Left lung (tissue), 10 donors: ENCODE results near the gene ETV2. TPM values are rescaled to one million over a fixed set of nuclear protein-coding genes. Genes with fewer than 3 reads are reported as not detected.

Source experiments
- ATAC-seq: fragments of 200-7000 bp; cut with Tn5 transposase; one replicate; pipeline ENCODE4 v1.9.1; 2020; ENCODE audit warnings: moderate library complexity
- DNase-seq, 4 donors: peaks; one replicate each; pipeline ENCODE4 v3.0.0-alpha.2; 2013 to 2020
- H3K27ac ChIP-seq, 2 donors: fragments of 200-600 bp; sonication (generic) in 1 of 2; one replicate each; pipeline versions ENCODE4 v1.5.0 to v1.8.0; 2020 to 2021
- H3K27me3 ChIP-seq, 2 donors: fragments of 200-600 bp; sonication (generic) in 1 of 2; one replicate each; pipeline versions ENCODE4 v1.5.0 to v1.8.0; 2020 to 2021
- H3K36me3 ChIP-seq, 2 donors: fragments of 200-600 bp; sonication (generic) in 1 of 2; one replicate each; pipeline versions ENCODE4 v1.5.0 to v1.8.0; 2020 to 2021
- H3K4me1 ChIP-seq, 2 donors: fragments of 200-600 bp; one replicate each; pipeline ENCODE4 v1.8.0; 2021
- H3K4me3 ChIP-seq, 2 donors: fragments of 200-600 bp; sonication (generic) in 1 of 2; one replicate each; pipeline versions ENCODE4 v1.5.0 to v1.8.0; 2020 to 2021; ENCODE audit warnings: mild to moderate bottlenecking in 1 of 2
- H3K9me3 ChIP-seq, 2 donors: fragments of 200-600 bp; sonication (generic) in 1 of 2; one replicate each; pipeline versions ENCODE4 v1.5.0 to v1.8.0; 2020 to 2021
- intact Hi-C, 2 donors: fragments of 100-400 bp; cut with DNase I; formaldehyde crosslinking; loops; one replicate each; pipeline versions ENCODE4 v1.11.2 to v1.14.2; 2022
- polyA plus RNA-seq, 6 donors: library from polyadenylated mRNA; unstranded; fragments of 120-200 nt; gene quantifications; one replicate each; pipeline ENCODE4 v1.2.1, GENCODE V29; 2013; ENCODE audit not compliant: insufficient read length in 6 of 6
- total RNA-seq, 2 donors: library from RNA; stranded (reverse); fragmentation: NEBNext Ultra II Directional; extraction: Animal tissue kit (Norgen Biotek cat#: 25700); gene quantifications; one replicate each; pipeline ENCODE4 v1.2.1, GENCODE V29; 2021
- TF ChIP-seq, protein P1 (sequence below), 2 donors: fragments of 200-600 bp; sonication (generic) in 1 of 2; IDR thresholded peaks; one replicate each; pipeline versions ENCODE4 v1.5.0 to v1.8.0; 2021; ENCODE audit warnings: antibody characterized with exemption in 2 of 2
- donor health status: DM: no; HTN: yes; CAD: no.
- donor health status: DM: no; HTN: no; CAD: no.

Gene ETV2
- total and polyA plus RNA-seq, 8 donors: 0.79 to 3.5 (median 2.1) TPM

DNA sequence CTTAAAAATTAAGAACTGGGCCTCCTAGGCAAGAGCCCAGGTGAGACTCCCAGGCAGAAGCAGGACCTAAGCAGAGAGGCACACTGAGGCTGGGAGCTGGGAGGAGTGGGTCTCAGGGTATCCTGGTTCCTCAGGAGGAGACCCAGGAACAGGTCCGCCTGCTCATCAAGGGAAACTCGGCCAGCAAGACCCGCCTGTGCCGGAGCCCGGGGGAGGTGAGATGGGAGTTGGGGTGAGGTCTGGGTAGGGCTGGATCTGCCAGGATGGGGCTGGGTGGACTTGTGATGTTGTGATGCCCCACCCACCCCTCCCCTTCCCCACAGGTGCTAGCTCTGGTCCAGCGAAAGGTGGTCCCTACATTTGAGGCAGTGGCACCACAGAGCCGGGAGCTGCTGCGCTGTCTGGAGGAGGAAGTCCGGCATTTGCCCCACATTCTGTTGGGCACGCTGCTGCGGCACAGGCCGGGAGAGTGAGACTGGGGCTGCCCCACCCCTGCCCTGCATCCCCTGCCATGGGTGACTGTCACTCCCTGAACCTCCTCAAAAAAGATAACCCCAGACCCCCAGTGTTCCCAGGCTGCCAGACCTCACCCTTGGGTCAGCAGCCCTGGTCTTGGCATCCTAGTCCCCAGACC lies 22.1 kb upstream of the ETV2 start:
- H3K27me3 ChIP-seq: no peaks in the 10 kb centered on the region
- ATAC-seq (no peak), DNase-seq (no peak)
- intact Hi-C loops: no loop called here
- no peak overlapping the region for H3K4me3 ChIP-seq
- H3K27ac ChIP-seq: no peak overlapping the region
- H3K36me3 ChIP-seq: peaks cover 0 to 37% of the 10 kb centered on the region in 2 donors
- no peaks in the 10 kb centered on the region for H3K4me1 ChIP-seq
- H3K9me3 ChIP-seq: no peaks in the 10 kb centered on the region
- TF ChIP-seq, protein P1, sequence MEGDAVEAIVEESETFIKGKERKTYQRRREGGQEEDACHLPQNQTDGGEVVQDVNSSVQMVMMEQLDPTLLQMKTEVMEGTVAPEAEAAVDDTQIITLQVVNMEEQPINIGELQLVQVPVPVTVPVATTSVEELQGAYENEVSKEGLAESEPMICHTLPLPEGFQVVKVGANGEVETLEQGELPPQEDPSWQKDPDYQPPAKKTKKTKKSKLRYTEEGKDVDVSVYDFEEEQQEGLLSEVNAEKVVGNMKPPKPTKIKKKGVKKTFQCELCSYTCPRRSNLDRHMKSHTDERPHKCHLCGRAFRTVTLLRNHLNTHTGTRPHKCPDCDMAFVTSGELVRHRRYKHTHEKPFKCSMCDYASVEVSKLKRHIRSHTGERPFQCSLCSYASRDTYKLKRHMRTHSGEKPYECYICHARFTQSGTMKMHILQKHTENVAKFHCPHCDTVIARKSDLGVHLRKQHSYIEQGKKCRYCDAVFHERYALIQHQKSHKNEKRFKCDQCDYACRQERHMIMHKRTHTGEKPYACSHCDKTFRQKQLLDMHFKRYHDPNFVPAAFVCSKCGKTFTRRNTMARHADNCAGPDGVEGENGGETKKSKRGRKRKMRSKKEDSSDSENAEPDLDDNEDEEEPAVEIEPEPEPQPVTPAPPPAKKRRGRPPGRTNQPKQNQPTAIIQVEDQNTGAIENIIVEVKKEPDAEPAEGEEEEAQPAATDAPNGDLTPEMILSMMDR (IDR thresholded peaks at IDR 0.05): no peak

DNA sequence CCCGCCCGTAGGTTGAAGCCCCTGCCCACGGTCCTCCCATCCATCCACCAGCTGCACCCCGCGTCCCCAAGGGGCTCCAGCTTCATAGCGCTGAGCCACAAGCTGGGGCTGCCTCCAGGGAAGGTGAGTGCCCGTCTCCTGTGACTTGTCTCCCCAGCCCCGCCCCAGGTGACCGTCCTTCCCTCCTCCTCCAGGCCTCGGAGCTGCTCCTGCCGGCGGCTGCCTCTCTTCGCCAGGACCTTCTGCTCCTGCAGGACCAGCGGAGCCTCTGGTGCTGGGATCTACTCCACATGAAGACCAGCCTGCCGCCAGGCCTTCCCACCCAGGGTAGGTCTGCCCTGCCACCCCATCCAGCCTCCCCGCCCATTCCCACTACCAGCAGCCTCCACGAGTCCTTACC lies 21.5 kb upstream of the ETV2 start:
- ATAC-seq: no peak

GRCh38 chr19:35621708-35622107 lies 19.8 kb upstream of the ETV2 start:
- Histone ChIP-seq H3K27ac (no peak overlapping the region), H3K9me3 (no peaks in the 10 kb centered on the region), H3K4me3 (no peak overlapping the region), H3K27me3 (no peaks in the 10 kb centered on the region), H3K36me3 (peaks cover 0 to 25% of the 10 kb centered on the region in 2 donors), H3K4me1 (no peaks in the 10 kb centered on the region)
- intact Hi-C loops: no loop called here
- TF ChIP-seq, protein P1 (IDR thresholded peaks at IDR 0.05): no peak
- DNase-seq (no peak), ATAC-seq (no peak)

More for the DNA sequence above, 21.5 kb upstream of the ETV2 start:
- no peak overlapping the region for H3K4me3 ChIP-seq
- intact Hi-C loops: no loop called here
- DNase-seq: no peak
- H3K4me1 ChIP-seq: no peaks in the 10 kb centered on the region
- no peaks in the 10 kb centered on the region for H3K27me3 ChIP-seq
- H3K9me3 ChIP-seq: no peaks in the 10 kb centered on the region
- peaks cover 0 to 37% of the 10 kb centered on the region in 2 donors for H3K36me3 ChIP-seq
- no peak overlapping the region for H3K27ac ChIP-seq
- TF ChIP-seq, protein P1 (IDR thresholded peaks at IDR 0.05): no peak

DNA sequence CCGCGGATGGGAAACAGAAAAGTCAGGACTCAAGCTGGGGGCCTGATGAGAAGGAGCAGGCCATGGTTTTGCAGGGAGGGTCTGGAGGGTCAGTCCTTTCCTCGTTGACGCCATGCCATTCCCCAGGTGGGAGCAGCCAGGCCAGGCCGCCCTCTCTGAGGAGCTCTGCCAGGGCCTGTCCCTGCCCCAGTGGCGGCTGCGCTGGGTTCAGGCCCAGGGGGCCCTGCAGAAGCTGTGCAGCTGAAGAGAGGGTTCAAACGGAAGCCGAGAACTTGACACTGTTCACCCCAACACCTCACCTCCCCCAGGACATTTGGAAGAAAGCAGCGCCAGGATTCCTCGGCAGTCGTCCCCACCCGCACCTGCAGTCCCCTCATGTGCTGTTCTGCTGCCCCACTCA lies 18.8 kb upstream of the ETV2 start:
- H3K4me3 ChIP-seq: no peak overlapping the region
- no peak for ATAC-seq
- intact Hi-C loops: no loop called here
- H3K9me3 ChIP-seq: no peaks in the 10 kb centered on the region
- TF ChIP-seq, protein P1 (IDR thresholded peaks at IDR 0.05): no peak
- H3K27ac ChIP-seq: no peak overlapping the region
- no peak for DNase-seq
- peaks cover 0 to 14% of the 10 kb centered on the region in 2 donors for H3K36me3 ChIP-seq
- H3K27me3 ChIP-seq: no peaks in the 10 kb centered on the region
- H3K4me1 ChIP-seq: peaks cover 0 to 2% of the 10 kb centered on the region in 2 donors

DNA sequence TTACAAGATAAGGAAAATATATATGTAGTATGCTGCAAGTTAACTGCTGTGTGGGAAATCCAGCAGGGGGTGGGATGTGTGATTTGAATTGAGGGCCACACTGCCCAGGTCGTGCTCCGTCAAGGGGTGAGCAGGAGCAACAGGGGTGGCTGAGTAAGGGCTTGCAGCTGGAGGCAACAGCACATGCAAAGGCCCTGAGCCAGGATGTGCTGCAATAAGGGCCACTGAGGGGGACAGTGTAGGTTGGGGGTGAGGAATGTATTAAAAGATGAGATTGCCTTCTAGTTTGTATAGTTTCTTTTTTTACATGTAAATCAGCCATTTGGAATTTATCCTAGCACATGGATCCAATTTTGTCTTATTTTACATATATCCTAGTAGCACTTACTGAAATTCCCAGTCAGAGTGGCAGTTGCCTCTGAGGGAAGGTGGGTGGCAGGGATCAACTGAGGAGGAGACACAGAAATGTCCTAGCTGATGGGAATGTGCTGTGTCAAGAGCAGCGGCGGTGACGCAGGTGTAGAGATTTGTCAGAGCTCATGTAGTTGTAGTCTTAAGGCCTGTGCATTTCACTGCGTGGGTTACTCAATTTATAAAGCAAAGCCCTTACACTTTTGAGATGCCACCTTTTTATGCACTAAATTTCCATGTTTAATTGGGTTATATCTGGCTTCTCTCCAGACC lies 18.1 kb upstream of the ETV2 start:
- TF ChIP-seq, protein P1 (IDR thresholded peaks at IDR 0.05): no peak
- no peak for ATAC-seq

More for the DNA sequence above, 18.1 kb upstream of the ETV2 start:
- Histone ChIP-seq H3K9me3 (no peaks in the 10 kb centered on the region), H3K4me3 (no peak overlapping the region), H3K4me1 (peaks cover 0 to 7% of the 10 kb centered on the region in 2 donors), H3K36me3 (peaks cover 0 to 13% of the 10 kb centered on the region in 2 donors), H3K27me3 (no peaks in the 10 kb centered on the region), H3K27ac (no peak overlapping the region)
- no peak for DNase-seq
- intact Hi-C loops: no loop called here
